NCI-H1436 (cell line): ENCODE results near the gene L3MBTL4.

ENCODE experiments used
- DNase-seq: peaks from one replicate; lab custom pipeline; 2025; lab: John Stamatoyannopoulos, UW

Gene L3MBTL4

GRCh38 chr18:6024745-6025248 lies 389.9 kb downstream of the L3MBTL4 start:
- DNase-seq = no peak

GRCh38 chr18:6023551-6023950 lies 391.2 kb downstream of the L3MBTL4 start:
- DNase-seq = no peak

DNA sequence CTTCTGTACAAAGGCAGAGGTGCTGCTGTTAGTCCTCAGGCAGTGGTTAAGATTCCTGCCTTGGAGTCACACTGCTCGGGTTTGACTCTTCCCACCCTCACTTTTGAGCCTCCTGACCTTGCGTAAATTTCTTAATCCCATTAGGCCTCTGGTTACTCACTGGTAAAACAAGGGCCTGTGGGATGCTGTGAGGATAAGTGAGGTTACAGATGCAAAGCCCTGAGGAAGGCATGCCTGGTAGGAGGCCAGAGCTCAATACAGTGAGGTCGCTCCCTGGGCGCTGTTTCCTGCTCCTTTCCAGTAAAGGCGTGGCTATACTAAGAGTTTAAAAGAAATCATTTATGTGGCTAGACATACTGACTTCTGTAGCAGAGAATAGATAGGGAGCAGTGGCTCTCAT lies 391.9 kb downstream of the L3MBTL4 start:
- no peak for DNase-seq

GRCh38 chr18:6022074-6022444 lies 392.7 kb downstream of the L3MBTL4 start:
- DNase-seq = no peak

- DNase-seq = no peak
Measured at GRCh38 chr18:6021306-6022073, 393.2 kb downstream of the L3MBTL4 start.

DNA sequence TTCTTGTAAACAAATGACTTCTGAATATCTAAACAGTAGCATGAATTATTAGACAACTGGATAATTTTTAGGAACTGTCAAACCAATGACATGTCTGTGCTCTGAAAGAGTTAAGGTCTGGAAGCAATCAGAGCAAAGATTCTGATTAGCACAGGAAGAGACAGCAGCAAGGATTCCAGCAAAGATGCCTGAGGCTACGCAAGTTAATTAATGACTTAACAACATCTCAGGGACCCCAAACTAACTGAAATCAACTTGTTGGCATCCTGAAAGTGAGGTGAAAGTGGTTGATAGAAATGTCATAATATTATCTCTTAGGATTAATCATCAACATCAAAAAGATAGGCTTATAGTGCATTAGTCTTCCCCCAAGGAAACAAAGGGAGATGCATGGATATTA lies 396.0 kb downstream of the L3MBTL4 start:
- no peak for DNase-seq

DNA sequence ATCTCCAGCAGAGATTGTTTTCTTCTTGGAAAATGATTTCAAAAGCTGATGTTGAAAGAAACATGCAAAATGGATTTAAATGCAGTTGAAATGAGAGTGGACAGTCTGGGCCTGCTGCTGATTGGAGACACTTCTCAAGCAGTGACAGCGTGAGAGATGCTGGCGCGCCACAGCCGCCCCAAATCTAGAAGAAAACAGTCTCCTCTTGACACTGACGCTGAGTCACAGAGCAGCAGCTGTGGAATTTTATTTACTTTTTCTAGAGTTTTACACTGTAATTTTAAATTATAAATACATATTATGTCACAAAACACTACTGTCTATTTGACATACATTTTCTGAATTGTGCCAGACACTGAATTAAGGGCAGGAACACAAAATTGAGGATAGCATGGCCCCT lies 397.5 kb downstream of the L3MBTL4 start:
- DNase-seq = no peak

DNA sequence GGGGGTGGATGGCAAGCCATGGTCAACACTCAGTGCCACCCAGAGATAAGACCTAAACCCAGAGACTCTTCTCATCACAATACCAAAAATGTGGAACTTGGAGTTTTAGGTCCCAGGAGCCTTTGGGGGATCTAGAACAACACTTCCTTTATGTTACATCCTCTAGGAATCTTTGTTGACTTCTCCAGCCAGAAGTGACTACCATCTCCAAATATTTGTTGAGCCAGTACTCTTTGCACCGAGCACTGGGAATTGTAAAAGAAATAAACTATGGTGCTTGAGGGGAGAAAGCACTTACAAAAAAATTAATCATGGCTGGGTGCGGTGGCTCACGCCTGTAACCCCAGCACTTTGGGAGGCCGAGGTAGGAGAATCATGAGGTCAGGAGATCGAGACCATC lies 399.3 kb downstream of the L3MBTL4 start:
- DNase-seq = no peak

DNA sequence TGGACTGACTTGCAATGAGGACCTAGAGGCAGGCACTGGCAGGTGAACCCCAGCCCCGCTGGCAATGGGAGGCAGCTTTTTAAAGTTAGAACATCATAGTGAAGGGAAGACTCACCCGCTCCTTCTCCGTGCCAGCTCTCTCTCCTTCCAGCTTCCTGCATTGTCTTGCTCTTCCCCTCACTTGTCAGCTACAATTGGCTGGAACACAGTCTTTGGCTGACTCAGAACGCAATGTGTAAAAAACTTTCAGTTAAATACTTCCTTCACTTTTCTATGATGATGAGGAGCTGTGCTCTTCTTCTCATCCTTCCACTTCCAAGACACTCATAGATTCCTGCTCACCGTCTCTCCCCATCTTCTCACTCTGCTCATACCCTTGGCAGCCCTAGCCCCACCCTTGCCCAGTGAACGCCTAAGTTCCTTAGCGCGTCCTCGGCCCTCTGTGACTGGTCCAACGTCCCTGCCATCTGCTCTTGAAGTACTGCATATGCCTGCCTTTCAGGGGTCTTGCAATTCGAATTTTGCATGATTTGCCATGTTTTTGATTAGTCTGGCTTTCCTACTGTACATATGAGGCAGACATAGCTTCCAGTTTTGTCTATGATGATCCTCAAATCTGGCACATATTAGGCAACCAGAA lies 401.4 kb downstream of the L3MBTL4 start:
- no peak for DNase-seq

DNA sequence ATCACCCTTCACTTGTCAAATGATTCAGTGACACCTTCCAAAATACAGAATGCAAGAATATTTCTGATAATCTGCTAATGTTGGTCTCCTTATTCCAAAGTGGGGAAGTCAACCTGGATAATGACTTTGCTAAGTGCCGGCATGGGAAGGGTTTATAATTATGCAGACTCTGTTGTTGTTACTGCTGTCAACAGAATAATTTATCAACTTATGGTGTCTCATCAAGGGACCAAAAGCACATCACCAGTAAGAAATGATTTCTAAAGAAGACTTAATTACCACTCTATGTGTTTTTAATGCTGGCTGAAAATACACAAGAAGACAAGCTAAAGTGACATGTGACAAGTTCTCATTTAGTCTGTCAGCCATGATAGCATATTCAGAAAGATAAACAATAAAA lies 403.8 kb downstream of the L3MBTL4 start:
- no peak for DNase-seq

GRCh38 chr18:6010284-6010683 lies 404.4 kb downstream of the L3MBTL4 start:
- no peak for DNase-seq

DNA sequence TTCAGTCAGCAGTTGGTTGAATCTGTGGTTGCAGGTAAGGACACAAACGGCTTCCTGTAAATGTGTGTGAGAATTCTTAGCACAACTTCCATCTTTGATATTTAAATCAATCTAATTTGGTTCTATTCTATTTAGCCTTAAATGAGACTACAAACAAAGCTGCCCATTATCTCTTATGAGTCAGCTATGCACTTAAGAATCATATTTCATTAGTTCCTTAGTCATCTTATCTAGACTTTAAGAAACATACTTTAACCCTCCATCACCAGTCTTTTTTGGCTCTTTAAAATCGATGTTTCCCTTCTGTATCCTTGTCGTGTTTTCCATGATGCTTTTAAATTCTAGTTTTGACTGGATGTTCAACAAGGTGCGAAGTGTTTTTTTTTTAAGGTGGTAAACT lies 405.0 kb downstream of the L3MBTL4 start:
- no peak for DNase-seq

DNA sequence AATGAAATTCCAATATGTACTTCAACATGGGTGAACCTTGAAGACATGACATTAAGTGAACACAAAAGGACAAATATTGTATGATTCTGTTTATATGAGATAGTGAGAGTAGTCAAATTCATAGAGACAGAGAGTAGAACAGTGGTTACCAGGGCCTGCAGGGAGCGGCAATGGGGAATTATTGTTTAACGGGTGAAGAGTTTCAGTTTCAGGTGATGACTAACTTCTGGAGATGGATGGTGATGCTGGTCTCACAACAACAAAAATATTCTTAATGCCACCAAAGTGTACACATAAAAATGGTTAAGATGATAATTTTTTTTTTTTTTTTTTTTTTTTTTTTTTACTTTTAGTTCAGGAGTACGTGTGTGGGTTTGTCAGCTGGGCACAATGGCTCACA lies 410.0 kb downstream of the L3MBTL4 start:
- DNase-seq = no peak

DNA sequence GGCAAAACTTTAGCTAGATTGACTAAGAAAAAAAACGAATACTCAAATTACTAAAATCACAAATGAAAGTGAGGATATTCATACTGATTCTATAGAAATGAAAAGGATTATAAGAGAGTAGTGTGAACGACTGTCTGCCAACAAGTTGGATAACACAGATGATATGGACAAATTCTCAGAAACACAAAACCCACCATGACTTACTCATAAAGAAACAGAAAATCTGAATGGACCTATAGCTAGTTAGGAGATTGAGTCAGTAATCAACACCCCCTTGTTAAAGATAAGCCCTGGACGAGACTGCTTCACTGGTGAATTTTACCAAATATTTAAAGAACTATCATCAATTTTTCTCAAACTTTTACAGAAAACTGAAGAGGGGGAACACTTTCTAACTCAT lies 410.6 kb downstream of the L3MBTL4 start:
- no peak for DNase-seq

DNA sequence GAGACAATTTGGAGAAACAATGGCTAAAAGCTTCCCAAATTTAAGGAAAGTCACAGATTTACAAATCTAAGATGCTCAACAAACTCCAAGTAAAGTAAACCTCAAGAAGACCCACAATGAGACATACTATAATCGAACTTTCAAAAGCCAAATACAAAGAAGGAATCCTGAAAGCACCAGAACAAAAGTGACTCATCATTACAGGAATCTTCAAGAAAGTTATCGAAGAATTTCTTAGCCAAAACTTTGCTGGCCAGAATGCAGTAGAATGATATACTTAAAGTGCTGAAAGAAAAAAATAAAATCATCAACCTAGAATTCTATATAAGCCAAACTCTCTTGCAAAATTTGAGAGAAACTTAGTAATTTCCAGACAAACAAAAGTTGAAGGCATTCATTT lies 412.8 kb downstream of the L3MBTL4 start:
- DNase-seq = no peak

DNA sequence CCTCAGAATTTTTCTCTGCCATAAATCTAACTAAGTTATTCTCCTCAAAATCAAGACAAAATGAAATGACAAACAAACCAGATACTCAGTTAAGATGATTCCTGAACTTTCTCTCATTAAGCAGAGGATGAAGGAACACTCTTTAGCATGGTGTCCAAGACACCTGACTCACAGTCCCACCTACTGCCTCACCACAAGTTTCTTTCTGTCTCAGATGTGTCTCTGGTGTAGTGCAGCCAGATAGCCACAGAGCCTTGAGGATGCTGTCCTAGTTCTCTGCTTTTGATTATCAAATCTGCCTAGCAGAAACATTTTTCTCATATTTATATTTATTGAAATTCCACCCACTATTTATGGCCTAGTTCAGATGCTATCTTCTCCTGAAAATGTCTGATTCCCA lies 415.8 kb downstream of the L3MBTL4 start:
- no peak for DNase-seq

- DNase-seq = no peak
Measured at GRCh38 chr18:5998166-5998881, 416.4 kb downstream of the L3MBTL4 start.

- no peak for DNase-seq
Measured at GRCh38 chr18:5997361-5997760, 417.4 kb downstream of the L3MBTL4 start.

DNA sequence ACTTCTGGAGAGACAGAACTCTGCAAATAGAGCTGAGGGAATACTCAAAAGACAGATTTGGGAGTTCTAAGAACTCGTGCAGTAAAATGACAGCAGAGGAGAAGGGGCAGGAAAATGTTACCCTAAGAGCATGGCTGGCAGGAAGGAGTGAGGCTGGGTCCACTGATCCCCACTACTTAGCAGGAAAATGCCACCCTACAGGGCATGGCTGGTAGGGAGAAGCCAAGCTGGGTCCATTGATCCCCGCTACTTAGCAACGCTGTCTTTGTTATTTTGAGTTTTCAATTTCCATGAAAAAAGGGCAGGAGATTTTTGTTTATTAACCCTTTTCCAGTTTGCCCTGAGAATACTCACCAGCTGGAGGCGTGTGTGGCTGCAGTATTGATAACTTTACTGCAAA lies 419.1 kb downstream of the L3MBTL4 start:
- no peak for DNase-seq

- no peak for DNase-seq
Measured at GRCh38 chr18:5993938-5994337, 420.8 kb downstream of the L3MBTL4 start.

DNA sequence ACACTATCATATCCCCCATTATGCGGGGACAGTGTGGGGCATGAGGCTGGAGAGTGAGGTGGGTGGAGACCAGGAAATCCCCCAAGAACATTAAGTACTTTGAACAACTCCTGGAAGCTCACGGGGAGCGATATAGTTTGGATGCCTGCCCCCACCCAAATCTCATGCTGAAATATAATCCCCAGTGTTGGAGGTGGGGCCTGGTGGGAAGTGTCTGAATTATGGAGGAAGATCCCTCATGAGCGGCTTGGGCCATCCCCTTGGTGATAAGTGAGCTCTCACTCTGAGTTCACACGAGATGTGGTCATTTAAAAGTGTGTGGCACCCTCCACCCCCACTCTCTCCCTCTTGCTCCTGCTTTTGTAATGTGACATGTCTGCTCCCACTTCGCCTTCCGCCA lies 422.3 kb downstream of the L3MBTL4 start:
- no peak for DNase-seq

DNA sequence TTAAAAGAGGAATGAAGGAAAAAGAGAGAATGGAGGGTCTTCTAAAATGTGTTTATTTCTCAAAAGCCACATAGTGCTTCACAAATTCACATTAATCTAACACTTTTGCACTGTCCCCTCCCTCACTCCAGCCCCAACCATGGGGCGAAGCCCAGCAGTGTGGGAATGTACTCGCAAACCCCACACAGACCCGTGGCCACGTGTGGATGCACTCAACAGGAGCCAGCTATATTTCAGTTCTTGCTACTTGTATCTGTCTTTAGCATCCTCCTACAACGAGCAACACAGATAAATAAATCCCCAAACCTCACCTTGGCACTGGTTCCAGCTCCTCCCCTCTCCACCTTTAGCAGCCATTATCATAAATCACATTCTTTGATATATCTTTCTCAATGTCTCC lies 427.5 kb downstream of the L3MBTL4 start:
- no peak for DNase-seq

DNA sequence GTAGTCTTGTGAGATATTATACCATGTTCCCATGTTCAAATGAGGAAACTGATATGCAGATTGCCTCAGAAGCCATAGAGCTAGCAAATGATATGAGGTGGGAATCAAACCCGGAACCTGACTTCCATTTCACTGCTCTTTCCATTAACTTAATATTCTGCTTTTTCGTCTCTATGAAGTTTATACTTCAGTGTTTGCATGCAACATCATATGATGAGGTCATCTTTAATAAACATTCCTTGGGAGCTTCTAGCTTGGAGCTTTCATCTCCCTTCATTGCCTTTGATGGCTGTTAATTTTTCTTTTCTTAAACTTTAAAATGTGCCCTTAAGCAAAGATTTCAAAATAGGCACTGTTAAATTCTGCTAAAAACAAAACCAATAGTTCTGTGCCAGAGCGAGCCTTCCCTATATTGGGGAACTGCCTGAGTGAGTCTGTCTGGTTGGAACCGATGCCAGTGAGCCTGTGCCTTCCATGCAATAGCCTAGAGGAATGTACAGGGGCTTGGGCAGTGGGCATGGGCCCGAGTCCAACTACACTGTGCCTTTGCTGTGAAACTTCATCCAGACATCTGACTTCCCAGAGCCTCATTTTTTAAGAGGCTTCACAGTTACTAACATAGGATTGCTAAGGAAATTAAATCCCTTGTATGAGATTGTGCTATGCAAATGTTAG lies 428.3 kb downstream of the L3MBTL4 start:
- DNase-seq = no peak
